Osteoblast (primary cell): ENCODE results near the gene PNPLA7. TPM values are rescaled to one million over a fixed set of nuclear protein-coding genes. Genes with fewer than 3 reads are reported as not detected.

Source experiments
- DNase-seq: peaks from one replicate; pipeline ENCODE4 v3.0.0; 2011; ENCODE audit warnings: low spot score, mixed read lengths; ENCODE audit not compliant: insufficient read length; ENCODE audit errors: missing footprints
- H2AFZ ChIP-seq: 2 replicates; pipeline ENCODE4 v1.6.0; 2011; ENCODE audit warnings: mild to moderate bottlenecking, low read length
- H3K27ac ChIP-seq: 2 replicates; pipeline ENCODE4 v1.5.1; 2011; ENCODE audit warnings: mild to moderate bottlenecking, low read depth, low read length, moderate library complexity
- H3K27me3 ChIP-seq: 2 replicates; pipeline ENCODE4 v1.6.0; 2012; ENCODE audit warnings: mild to moderate bottlenecking, control low read depth, inconsistent platforms, low read length, moderate library complexity; ENCODE audit not compliant: insufficient read depth
- H3K36me3 ChIP-seq: 2 replicates; pipeline ENCODE4 v1.5.1; 2011; ENCODE audit warnings: mild to moderate bottlenecking, low read length, control low read depth, moderate library complexity; ENCODE audit not compliant: insufficient read depth
- H3K4me1 ChIP-seq: 2 replicates; pipeline ENCODE4 v1.5.1; 2011; ENCODE audit warnings: mild to moderate bottlenecking, low read length, control low read depth, moderate library complexity; ENCODE audit not compliant: insufficient read depth
- H3K4me2 ChIP-seq: 2 replicates; pipeline ENCODE4 v1.6.0; 2011; ENCODE audit warnings: mild to moderate bottlenecking, low read length; ENCODE audit not compliant: insufficient read depth
- H3K4me3 ChIP-seq: fragments of 200-600 bp; sonication (generic); 3 replicates; pipeline ENCODE4 v1.5.1; 2012; ENCODE audit warnings: mild to moderate bottlenecking, low read length, inconsistent platforms; ENCODE audit not compliant: insufficient read depth
- H3K79me2 ChIP-seq: 2 replicates; pipeline ENCODE4 v1.6.0; 2012; ENCODE audit warnings: mild to moderate bottlenecking, low read length, control low read depth, inconsistent platforms; ENCODE audit not compliant: insufficient read depth
- H3K9me3 ChIP-seq: 2 replicates; pipeline ENCODE4 v1.5.1; 2011; ENCODE audit warnings: low read depth, low read length, control low read depth
- H4K20me1 ChIP-seq: 2 replicates; pipeline ENCODE4 v1.6.0; 2012; ENCODE audit warnings: mild to moderate bottlenecking, low read length, control low read depth; ENCODE audit not compliant: insufficient read depth
- CTCF ChIP-seq: IDR thresholded peaks from 2 replicates; pipeline ENCODE4 v1.5.1; 2011; ENCODE audit warnings: mild to moderate bottlenecking, low read depth, low read length, moderate library complexity; ENCODE audit errors: extremely low read depth
- total RNA-seq: library from RNA; depleted of rRNA; stranded (reverse); fragments of >200 nt; gene quantifications from 2 replicates; pipeline ENCODE4 v1.2.3, GENCODE V29; 2012

PNPLA7 gene
- total RNA-seq, 1 donor: 1.8 TPM

GRCh38 chr9:137564817-137565411 is 14.7 kb upstream of the PNPLA7 start:
- no peaks in the 10 kb centered on the region for H3K4me1 ChIP-seq
- H3K36me3 ChIP-seq: peaks cover 22% of the 10 kb centered on the region
- no peak overlapping the region for H3K4me2 ChIP-seq
- TF ChIP-seq CTCF: no peak
- no peak overlapping the region for H3K27ac ChIP-seq
- no peaks in the 10 kb centered on the region for H4K20me1 ChIP-seq
- no peak overlapping the region for H2AFZ ChIP-seq
- H3K79me2 ChIP-seq: peaks cover 7% of the 10 kb centered on the region
- H3K27me3 ChIP-seq: no peaks in the 10 kb centered on the region
- no peak overlapping the region for H3K4me3 ChIP-seq
- no peak for DNase-seq
- no peaks in the 10 kb centered on the region for H3K9me3 ChIP-seq

- Histone ChIP-seq H3K27me3 (no peaks in the 10 kb centered on the region), H3K79me2 (peaks cover 3% of the 10 kb centered on the region), H3K4me1 (no peaks in the 10 kb centered on the region), H3K4me3 (no peak overlapping the region), H4K20me1 (no peaks in the 10 kb centered on the region), H3K27ac (no peak overlapping the region), H2AFZ (no peak overlapping the region), H3K9me3 (no peaks in the 10 kb centered on the region), H3K36me3 (peaks cover 24% of the 10 kb centered on the region), H3K4me2 (no peak overlapping the region)
- TF ChIP-seq CTCF: no peak
- no peak for DNase-seq
These were observed 13.9 kb upstream of the PNPLA7 start for GRCh38 chr9:137564134-137564533.

GRCh38 chr9:137558127-137558526 is 7.9 kb upstream of the PNPLA7 start:
- no peak overlapping the region for H2AFZ ChIP-seq
- no peaks in the 10 kb centered on the region for H3K4me1 ChIP-seq
- DNase-seq: no peak
- H3K9me3 ChIP-seq: no peaks in the 10 kb centered on the region
- H3K79me2 ChIP-seq: peaks cover 5% of the 10 kb centered on the region
- H3K27ac ChIP-seq: no peak overlapping the region
- H3K4me3 ChIP-seq: no peak overlapping the region
- H3K27me3 ChIP-seq: no peaks in the 10 kb centered on the region
- no peak overlapping the region for H3K4me2 ChIP-seq
- TF ChIP-seq CTCF: no peak
- peaks cover 43% of the 10 kb centered on the region for H3K36me3 ChIP-seq
- H4K20me1 ChIP-seq: no peaks in the 10 kb centered on the region

- no peak overlapping the region for H3K4me3 ChIP-seq
- H3K27ac ChIP-seq: no peak overlapping the region
- peak; percentile 65 for DNase-seq
- no peak overlapping the region for H3K4me2 ChIP-seq
- no peak overlapping the region for H2AFZ ChIP-seq
- peaks cover 5% of the 10 kb centered on the region for H4K20me1 ChIP-seq
- H3K79me2 ChIP-seq: peaks cover 16% of the 10 kb centered on the region
- H3K4me1 ChIP-seq: peaks cover 6% of the 10 kb centered on the region
- H3K9me3 ChIP-seq: no peaks in the 10 kb centered on the region
- TF ChIP-seq CTCF: no peak
- H3K27me3 ChIP-seq: no peaks in the 10 kb centered on the region
- H3K36me3 ChIP-seq: peaks cover 40% of the 10 kb centered on the region
These were observed 6.1 kb upstream of the PNPLA7 start for GRCh38 chr9:137556069-137556838.
